Endodermal cell (in vitro differentiated cells): ENCODE results near the gene STK4. TPM values are rescaled to one million over a fixed set of nuclear protein-coding genes. Genes with fewer than 3 reads are reported as not detected.

Experiments
- DNase-seq: peaks from one replicate; pipeline ENCODE4 v3.0.0-alpha.2; 2017
- H3K27ac ChIP-seq: 2 replicates; pipeline ENCODE4 v1.5.1; 2013; ENCODE audit warnings: mild to moderate bottlenecking, low read depth, low read length, moderate library complexity
- H3K27me3 ChIP-seq: 2 replicates; pipeline ENCODE4 v1.6.1; 2013; ENCODE audit warnings: mild to moderate bottlenecking, low read length, moderate library complexity; ENCODE audit not compliant: insufficient read depth, control insufficient read depth, poor library complexity, severe bottlenecking
- H3K36me3 ChIP-seq: 2 replicates; pipeline ENCODE4 v1.7.0; 2013; ENCODE audit warnings: mild to moderate bottlenecking, low read length, moderate library complexity; ENCODE audit not compliant: control insufficient read depth, insufficient read depth
- H3K4me1 ChIP-seq: one replicate; pipeline ENCODE4 v1.7.0; 2013; ENCODE audit warnings: low read length; ENCODE audit not compliant: control insufficient read depth, insufficient read depth
- H3K4me3 ChIP-seq: 2 replicates; pipeline ENCODE4 v1.5.1; 2013; ENCODE audit warnings: mild to moderate bottlenecking, low read length, moderate library complexity
- H3K9ac ChIP-seq: 2 replicates; pipeline ENCODE4 v1.6.1; 2013; ENCODE audit warnings: mild to moderate bottlenecking, low read length, moderate library complexity; ENCODE audit not compliant: poor library complexity, severe bottlenecking; ENCODE audit errors: extremely low read depth
- H3K9me3 ChIP-seq: 2 replicates; pipeline ENCODE4 v1.6.1; 2013; ENCODE audit warnings: mild to moderate bottlenecking, low read length, moderate library complexity; ENCODE audit not compliant: control insufficient read depth
- H3K27ac Mint-ChIP-seq: 2 replicates; pipeline ENCODE4 v1.8.0; 2020; ENCODE audit warnings: mixed read lengths
- H3K27me3 Mint-ChIP-seq: 2 replicates; pipeline ENCODE4 v1.8.0; 2021; ENCODE audit warnings: mild to moderate bottlenecking, mixed read lengths; ENCODE audit not compliant: insufficient read depth
- H3K36me3 Mint-ChIP-seq: 2 replicates; pipeline ENCODE4 v1.8.0; 2020; ENCODE audit warnings: low read depth, mixed read lengths
- H3K4me1 Mint-ChIP-seq: 2 replicates; pipeline ENCODE4 v1.8.0; 2020; ENCODE audit warnings: mixed read lengths
- H3K4me3 Mint-ChIP-seq: 2 replicates; pipeline ENCODE4 v1.8.0; 2020; ENCODE audit warnings: mild to moderate bottlenecking, moderate library complexity, mixed read lengths
- H3K9me3 Mint-ChIP-seq: 2 replicates; pipeline ENCODE4 v1.8.0; 2020; ENCODE audit warnings: mild to moderate bottlenecking, mixed read lengths
- CTCF ChIP-seq: fragments of 200-600 bp; sonication (generic); conservative IDR thresholded peaks from 2 replicates; pipeline ENCODE4 v1.5.0; 2021; ENCODE audit warnings: antibody characterized with exemption, mild to moderate bottlenecking
- WGBS, 2 experiments: methylation state at CpG; one replicate each; pipeline versions ENCODE4 v1.1.5 to v1.1.7; 2013; ENCODE audit warnings: missing lambda C conversion rate in 2 of 2, mixed read lengths in 1 of 2; ENCODE audit not compliant: insufficient coverage in 1 of 2, insufficient read length in 1 of 2; 5-methylcytosine and 5-hydroxymethylcytosine counted together
- total RNA-seq, 2 donors: library from RNA; stranded (reverse); fragmentation: NEBNext Ultra II Directional in 1 of 2; extraction: Animal tissue kit (Norgen Biotek cat#: 25700) in 1 of 2; gene quantifications; 2 replicates in 1 of 2; 3 replicates in 1 of 2; pipeline ENCODE4 v1.2.1, GENCODE V29; 2021

Gene STK4
- total RNA-seq, 2 donors from 2014 or later, result 29.2 to 33.1 TPM

DNA sequence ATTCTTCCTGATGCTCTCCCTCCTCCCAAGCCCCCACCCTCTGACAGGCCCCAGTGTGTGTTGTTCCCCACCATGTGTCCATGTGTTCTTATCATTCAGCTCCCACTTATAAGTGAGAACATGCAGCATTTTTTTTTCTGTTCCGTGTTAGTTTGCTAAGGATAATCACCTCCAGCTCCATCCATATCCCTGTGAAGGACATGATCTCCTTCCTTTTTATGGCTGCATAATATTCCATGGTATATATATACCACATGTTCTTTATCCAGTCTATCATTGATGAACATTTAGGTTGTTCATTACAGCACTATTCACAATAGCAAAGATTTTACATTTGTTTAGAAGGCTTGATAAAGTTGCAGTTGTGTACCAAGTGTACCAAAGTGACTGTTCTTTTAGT, 76.7 kb downstream of the STK4 start:
- no peaks in the 10 kb centered on the region for H3K27me3 ChIP-seq
- H3K9me3 ChIP-seq, result peaks cover 6% of the 10 kb centered on the region
- no peak overlapping the region for H3K9ac ChIP-seq
- no peak overlapping the region for H3K27ac Mint-ChIP-seq
- peaks cover 24% of the 10 kb centered on the region for H3K4me1 Mint-ChIP-seq
- H3K27ac ChIP-seq, result no peak overlapping the region
- no peak overlapping the region for H3K4me3 ChIP-seq
- H3K4me1 ChIP-seq, result peaks cover 4% of the 10 kb centered on the region
- H3K36me3 Mint-ChIP-seq, result peaks cover 17% of the 10 kb centered on the region
- peaks cover 9% of the 10 kb centered on the region for H3K36me3 ChIP-seq
- no peaks in the 10 kb centered on the region for H3K27me3 Mint-ChIP-seq
- 96 to 100% methylated on average over 1 of the region's 1 CpG for WGBS, 2 experiments
- TF ChIP-seq CTCF, result no peak
- no peak overlapping the region for H3K4me3 Mint-ChIP-seq
- H3K9me3 Mint-ChIP-seq, result peaks cover 17% of the 10 kb centered on the region
- no peak for DNase-seq

DNA sequence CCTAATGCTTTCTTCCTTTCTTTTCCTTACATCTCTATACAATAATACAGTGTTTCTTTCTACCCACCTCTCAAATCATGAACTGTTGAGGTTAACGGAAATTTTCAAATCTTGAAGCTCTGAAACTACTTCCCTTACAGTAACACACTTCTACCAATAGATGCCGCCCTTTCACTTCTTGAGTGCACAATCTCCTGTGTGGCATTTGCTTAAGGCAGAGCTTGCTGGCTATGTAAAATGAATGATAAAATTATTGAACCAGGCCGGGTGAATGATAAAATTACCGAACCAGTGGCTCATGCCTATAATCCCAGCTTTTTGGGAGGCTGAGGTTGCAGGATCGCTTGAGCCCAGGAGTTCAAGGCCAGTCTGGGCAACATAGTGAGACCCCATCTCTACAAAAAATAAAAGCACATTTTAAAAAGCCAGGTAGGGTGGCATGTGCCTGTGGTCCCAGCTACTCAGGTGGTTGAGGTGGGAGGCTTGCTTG, 77.8 kb downstream of the STK4 start:
- no peak overlapping the region for H3K9ac ChIP-seq
- H3K27me3 ChIP-seq, result no peaks in the 10 kb centered on the region
- Mint-ChIP-seq H3K4me3 (no peak overlapping the region), H3K9me3 (peaks cover 17% of the 10 kb centered on the region), H3K27me3 (no peaks in the 10 kb centered on the region), H3K4me1 (peaks cover 21% of the 10 kb centered on the region), H3K27ac (peak overlapping the region; percentile 12), H3K36me3 (peaks cover 19% of the 10 kb centered on the region)
- peak; percentile 52 for DNase-seq
- H3K36me3 ChIP-seq, result peaks cover 9% of the 10 kb centered on the region
- peaks cover 6% of the 10 kb centered on the region for H3K9me3 ChIP-seq
- no peak overlapping the region for H3K27ac ChIP-seq
- no peak overlapping the region for H3K4me3 ChIP-seq
- 69 to 71% methylated on average over 3 to 5 of the region's 5 CpGs for WGBS, 2 experiments
- peak; percentile 91 for TF ChIP-seq CTCF
- peaks cover 4% of the 10 kb centered on the region for H3K4me1 ChIP-seq

DNA sequence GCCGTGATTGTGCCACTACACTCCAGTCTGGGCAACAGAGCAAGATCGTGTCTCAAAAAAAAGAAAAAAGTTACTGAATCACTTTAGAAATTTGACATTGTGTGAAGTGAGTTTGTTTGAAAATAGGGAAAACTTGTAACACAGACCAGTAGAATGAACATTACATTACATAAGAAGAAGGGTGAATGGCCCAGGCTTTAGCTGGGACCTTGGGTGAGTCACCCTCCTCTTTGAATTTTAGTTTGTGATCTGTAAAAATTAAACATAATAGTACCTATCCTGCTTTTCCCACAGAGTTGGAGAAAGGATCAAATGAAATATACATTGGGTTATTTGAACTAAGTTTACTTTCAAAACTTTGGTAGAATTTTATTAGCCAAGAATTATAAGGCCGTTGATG, 78.3 kb downstream of the STK4 start:
- no peak overlapping the region for H3K4me3 Mint-ChIP-seq
- peaks cover 22% of the 10 kb centered on the region for H3K4me1 Mint-ChIP-seq
- TF ChIP-seq CTCF, result no peak
- no peak overlapping the region for H3K27ac Mint-ChIP-seq
- H3K27me3 Mint-ChIP-seq, result no peaks in the 10 kb centered on the region
- H3K36me3 Mint-ChIP-seq, result peaks cover 16% of the 10 kb centered on the region
- H3K9me3 ChIP-seq, result peaks cover 6% of the 10 kb centered on the region
- H3K27me3 ChIP-seq, result no peaks in the 10 kb centered on the region
- peaks cover 4% of the 10 kb centered on the region for H3K4me1 ChIP-seq
- H3K27ac ChIP-seq, result no peak overlapping the region
- H3K9me3 Mint-ChIP-seq, result peaks cover 17% of the 10 kb centered on the region
- H3K4me3 ChIP-seq, result no peak overlapping the region
- no peak for DNase-seq
- H3K36me3 ChIP-seq, result peaks cover 9% of the 10 kb centered on the region
- 90 to 92% methylated on average over 2 of the region's 3 CpGs for WGBS, 2 experiments
- H3K9ac ChIP-seq, result no peak overlapping the region
